Measurements from ENCODE around the gene CCDC51.

The CCDC51 gene

DNA sequence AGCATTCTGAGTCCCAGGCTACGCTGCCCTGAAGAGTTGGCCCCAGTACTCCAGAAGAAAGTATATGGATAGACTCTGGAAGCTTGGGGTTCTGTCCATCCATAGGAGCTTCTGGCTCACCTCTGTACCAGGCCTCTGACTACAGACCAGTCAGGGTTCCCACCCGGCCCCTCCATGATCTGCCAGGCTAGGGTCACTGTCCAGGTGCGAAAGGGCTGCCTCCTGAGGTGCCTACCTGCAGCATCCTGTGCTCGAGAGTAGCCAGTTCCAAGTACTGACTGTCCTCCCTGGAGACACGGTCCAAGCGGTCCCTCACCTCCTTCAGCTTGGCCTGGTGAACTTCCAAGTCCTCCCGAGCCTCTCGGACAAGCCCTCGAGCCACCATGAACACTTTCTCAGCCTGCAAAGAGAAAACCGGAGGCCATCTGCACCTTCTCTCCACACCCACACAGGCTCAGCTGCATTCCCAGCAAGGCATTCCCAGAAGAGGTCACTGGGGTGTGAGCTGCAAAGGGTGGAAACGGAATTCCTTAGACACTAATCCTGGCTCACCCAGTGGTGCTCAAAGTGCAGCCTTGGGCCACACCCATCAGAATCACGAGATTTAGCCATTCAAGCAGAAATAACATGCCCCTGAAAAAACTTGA lies 6.3 kb downstream of the CCDC51 start:
- DNase-seq (ENCODE audit: low spot score), result no peak

DNA sequence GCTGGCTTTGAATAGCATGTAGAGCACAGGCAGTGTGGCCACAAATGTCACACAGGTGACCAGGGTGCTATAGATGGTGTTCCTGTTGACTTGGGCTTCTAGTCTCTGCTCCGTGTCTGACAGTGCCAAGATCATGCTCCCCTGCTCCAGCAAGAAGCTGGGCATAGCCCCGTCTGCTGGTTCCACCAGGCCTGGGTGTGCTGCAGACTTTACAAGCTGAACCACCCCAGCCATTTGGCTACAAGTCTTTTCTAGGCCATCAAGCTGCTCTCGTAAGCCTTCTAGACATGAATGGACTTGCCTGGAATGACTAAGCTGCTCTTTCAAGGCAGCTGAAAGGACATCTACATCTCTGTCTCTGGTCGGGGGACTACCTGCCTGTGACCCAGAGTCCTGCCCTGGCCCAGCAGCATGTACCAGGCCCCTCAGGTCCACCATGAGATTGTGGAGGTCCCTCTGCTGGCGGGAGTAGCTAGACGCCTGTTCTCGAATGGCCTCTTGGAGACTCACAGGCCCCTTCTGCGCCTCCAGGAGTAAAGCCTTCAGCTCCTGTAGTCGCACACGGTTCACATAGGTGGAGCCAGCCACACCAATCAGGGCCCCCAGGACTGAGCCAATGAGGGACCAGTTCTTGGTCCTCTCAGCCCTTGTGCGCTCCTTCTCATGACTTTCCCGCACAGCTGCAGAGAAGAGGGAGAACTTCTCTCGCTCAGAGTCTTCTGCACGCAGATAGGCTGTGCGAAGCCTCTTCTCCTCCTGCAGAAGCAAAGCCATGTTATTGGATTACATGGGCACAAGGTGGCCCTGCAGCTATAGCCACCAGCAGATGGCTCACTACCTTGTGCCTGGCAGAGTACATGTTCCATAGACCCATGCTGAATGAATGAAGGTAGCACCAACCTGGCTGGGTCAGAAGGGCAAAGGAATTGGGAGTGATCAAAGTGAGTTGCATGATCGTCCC lies 7.2 kb downstream of the CCDC51 start:
- no peak for DNase-seq (ENCODE audit: low spot score)

DNA sequence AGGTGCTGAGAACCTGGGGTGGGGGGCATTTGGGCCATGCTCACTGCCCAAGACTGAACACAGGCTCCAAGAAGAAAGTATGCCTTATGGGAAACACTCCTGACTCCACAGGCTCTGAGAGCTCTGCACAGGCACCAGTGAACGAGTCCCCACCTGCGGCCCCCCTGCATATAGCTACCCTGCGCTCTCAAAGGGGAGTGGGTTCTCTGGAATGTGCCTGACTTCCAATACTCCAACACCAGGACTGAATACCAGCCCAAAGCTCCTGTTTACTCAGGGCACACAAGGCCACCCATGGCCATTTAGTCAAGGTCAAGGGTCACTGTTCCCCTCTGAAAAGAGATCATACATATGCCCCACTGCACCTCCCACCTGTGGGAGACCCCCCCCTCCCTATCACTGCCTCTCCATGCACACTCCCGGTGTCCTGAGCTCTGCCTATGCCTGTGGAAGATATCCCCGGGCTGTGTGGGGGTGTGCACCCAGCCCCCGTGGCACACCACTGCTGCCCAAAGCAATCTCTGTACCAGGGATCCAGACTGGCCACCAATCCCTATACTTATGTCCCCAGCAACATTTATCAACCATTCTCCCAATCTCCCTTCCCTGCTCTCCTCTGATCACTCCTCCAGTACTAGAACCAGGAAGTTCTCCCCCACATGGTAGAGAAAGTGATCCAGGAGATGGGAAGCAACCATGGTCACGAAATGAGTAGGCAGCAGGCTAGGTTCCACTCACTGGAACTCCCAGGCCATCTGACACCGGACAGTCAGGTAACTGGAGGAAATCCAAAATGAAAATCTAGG lies 8.5 kb downstream of the CCDC51 start:
- no peak for DNase-seq (ENCODE audit: low spot score)

DNA sequence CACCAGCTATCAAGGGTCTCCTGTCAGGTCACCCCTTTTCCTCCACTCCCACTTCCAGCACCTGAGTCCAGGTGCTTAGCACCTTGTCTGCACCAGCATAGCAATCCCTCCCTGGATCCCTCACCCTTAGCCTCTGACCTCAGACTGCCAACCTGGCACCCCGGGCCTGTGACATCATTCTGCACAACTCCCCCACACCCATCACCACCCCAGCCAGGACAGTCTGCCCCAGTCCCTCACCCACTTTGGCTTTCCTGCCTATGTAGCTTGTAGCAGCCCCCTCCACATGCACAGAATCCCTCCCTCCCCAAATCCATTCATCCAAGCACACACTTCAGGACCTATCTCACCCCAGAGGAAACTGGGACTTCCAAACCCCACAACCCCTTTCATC lies 9.2 kb downstream of the CCDC51 start:
- DNase-seq (ENCODE audit: low spot score), result no peak

DNA sequence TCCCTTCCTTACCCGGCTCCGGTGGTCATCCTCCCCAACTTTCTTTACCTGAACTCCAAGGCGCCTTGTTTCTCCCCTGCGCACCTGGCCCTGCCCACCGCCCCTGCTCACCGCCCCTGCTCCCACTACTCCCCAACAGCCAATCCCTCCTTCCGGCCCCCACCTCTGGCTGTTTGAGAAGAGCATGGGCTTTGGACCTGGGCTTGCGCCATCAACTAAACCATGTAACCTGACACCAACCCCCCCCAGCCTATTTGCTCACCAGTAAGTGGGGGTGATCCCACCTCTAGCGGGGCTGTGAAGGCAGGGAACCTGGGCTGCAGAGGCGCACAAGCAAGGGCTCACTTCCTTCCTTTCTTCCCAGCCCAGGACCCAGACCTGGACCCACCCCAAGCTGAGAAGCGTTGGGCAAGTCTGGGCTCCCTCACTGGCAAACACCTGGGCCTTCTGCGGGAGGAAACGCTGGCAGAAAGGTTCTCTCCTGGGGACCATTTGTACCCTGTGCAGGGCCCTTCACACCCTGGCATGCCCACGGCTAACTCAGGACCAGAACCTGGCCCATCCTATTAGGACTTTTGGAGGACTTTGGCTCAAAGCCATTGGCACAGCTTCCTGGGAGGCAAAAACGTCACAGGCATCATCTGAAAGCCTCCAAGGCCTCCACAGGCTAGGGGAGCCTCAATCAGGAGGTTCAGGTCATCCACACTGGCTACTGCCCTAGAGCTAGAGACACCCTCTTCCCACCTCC lies 9.8 kb downstream of the CCDC51 start, which contains the start of gene PLXNB1:
TSS of gene PLXNB1 (minus strand) at position 127 of the 748 bp plus-strand sequence. CDS start 5,475 bp downstream, outside the sequence.
- no peak for DNase-seq (ENCODE audit: low spot score)

DNA sequence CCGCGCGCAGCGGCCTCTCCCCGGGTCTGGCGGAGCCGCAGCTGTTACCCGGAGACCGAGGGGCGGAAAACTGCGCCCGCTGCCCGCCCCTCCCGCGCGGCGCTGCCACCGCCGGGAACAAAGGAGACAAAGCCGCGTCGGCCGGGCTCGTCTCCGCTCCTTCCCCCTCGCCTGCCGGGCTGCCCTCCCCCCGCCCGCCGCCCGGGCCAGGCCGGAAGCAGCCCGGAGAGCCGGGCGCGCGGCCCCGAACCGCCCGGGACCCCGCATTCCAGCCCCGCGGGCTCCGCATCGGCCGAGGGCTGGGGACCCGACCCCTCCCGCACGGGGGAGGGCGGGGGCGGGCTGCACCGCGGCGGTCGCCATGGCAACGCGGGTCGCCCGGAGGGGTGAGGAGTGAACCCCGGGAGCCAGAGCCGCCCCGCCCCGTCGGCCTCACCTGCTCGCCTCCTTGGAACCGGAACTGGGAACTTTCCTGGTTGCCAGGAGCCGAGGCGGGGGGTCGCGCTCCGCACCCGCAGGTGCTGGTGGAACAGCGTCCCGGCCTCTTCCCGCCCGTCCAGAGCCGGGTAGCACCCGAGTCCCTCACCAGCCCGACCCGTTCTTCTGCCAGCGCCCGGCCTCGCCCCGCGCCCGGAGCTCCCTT lies 10.5 kb downstream of the CCDC51 start:
- DNase-seq (ENCODE audit: low spot score), result no peak

DNA sequence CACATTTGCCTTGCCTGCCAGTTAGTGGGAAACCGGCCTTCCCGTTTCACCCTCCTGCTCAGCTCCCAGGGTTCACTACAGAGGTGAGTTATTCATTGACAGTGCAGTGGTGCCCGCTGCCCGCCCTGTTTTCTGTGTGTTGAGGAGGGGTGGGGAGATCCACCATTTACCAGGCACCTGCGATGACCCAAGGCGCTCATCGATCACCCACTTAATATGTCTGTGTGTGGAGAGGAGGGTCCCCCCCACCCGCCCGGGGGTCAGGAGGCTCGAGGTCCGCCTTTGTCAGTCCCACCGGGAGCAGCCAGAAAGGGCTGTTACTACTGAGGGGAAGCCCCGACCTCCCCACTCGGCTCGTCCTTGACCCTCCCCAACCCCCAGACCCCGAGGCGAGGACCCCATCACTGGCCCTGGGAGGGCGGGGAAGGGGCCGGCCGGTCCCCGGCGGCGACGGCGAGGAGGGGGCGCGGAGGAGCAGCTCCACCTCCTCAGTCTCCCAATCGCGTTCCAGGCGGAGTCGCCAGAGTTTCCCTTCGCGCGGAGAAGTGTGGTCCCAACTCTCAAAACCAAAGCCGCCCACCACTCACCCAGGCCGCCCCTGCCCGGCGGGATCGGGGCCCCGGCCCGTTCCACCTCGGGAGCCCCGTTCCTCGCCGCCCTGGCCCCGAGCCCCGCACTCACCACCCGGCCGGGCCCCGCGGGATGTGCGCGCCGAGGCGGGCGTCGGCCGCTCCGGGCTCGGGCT lies 11.2 kb downstream of the CCDC51 start:
- DNase-seq (ENCODE audit: low spot score), result no peak

DNA sequence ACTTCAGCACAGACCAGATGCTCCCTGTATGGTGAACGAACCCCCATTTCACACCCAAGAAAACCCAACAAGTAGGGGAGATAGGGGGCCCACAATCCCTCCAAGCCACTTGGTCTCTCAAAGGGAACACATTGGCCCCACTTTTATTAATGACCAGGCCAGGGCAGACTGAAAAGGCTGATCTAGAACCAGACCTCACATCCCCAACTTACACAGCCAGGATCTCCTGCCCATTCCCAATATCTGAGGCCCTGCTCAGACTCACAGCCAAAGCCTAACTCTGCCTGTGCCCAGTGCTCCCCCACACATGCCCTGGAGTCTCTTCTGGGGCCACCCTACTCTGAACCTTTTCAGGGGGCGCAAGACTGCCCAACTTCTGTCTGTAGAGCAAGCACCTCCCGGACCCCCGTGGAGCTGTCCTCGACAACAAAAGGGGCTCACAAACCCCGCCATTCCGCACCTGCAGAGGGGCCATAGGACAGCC lies 11.8 kb downstream of the CCDC51 start:
- no peak for DNase-seq (ENCODE audit: low spot score)

DNA sequence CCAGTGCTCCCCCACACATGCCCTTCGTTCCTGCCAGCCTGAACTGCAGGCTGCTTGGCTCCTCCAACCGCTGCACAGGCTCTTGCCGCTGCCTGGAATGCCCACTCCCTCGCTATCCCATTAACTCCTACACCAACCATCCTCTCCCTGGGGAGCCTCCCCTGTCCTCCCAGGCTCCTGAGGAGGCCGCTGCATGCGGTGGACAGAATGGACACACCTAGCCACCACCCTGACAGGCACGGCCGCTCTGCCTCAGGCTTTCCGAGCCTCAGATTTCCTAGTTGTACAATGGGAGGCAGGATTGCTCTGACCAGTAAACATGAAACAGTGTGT lies 12.3 kb downstream of the CCDC51 start:
- DNase-seq (ENCODE audit: low spot score), result no peak

DNA sequence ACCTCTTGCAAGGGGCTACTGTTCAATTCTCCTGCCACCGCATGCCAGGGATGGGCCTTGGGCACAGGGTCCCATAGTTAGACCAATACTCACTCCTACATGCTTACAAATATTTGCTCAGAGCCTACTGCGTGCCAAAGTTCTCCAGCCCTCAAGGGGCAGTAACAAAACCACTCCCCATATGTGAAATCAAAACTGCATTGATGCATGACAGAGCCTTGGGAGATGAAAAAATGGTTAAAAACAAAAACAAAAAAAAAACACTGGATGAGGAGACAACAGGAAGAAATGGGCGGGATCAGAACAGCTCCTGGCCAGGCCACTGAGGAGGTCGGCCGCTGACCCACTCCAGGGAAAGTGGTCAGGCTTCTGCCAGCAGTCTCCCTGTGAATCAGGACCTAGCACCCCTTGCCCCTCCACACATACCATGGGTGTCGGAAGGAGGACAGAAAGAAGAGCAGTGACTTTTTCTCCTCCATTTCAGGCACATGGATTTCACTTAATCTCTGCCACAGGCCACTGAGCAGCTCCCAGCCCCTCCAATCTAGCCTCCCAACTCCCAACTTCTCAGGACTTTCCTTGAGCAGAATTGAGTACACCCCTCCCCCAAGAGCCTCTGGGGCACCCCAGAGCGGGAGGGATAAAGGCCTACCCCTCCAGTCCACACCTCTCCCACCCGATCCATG lies 12.8 kb downstream of the CCDC51 start:
- no peak for DNase-seq (ENCODE audit: low spot score)

DNA sequence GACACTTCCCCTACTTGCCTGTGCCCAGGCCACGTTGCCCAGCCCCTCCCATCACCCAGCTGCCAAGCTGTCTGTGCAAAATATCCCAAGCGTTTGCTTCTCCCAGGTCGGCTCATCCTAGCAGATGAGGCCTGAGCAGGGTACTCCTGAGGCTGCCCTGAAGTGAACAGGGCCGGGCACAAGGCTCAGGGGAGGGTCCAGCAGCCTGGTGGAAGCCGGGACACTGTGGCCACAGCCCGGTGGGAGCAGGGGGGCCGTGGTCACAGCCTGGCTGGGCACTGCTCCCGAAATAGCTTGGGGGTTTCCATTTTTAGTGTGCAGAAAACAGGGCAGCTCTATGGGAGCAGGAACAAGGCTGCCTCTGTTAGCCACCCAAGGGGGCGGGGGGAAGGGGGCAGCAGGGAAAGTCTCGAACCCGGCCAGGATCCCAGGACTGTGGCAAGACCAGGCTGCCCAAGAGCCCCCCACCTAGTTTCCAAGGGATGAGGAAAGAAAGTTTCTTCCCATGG lies 13.5 kb downstream of the CCDC51 start:
- DNase-seq (ENCODE audit: low spot score), result no peak

DNA sequence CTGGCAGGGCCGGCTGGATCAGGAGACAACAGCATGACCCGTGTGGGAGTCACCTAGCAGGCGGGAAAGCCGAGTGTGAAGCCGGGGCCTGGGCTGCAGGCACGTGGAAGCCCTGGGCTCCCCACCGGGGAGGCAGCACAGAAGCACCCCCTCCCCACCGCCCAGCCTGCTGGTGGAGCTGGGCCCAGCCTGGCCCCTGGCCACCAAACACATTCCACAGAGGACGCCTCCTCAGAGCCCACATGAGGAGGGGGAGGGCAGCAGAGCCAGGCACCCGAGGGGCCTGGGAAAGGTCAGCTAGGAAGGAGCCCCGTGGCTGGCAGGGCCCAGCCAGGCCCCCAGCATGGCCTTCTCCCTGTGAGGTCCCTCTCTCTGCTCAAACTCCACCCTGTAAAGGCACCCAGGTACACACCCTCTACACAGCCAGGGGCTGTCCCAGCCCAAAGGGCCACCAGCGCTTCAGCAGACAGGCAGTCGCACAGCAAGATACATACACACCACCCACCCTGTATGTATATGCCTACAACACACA lies 14.6 kb downstream of the CCDC51 start:
- DNase-seq (ENCODE audit: low spot score), result no peak

DNA sequence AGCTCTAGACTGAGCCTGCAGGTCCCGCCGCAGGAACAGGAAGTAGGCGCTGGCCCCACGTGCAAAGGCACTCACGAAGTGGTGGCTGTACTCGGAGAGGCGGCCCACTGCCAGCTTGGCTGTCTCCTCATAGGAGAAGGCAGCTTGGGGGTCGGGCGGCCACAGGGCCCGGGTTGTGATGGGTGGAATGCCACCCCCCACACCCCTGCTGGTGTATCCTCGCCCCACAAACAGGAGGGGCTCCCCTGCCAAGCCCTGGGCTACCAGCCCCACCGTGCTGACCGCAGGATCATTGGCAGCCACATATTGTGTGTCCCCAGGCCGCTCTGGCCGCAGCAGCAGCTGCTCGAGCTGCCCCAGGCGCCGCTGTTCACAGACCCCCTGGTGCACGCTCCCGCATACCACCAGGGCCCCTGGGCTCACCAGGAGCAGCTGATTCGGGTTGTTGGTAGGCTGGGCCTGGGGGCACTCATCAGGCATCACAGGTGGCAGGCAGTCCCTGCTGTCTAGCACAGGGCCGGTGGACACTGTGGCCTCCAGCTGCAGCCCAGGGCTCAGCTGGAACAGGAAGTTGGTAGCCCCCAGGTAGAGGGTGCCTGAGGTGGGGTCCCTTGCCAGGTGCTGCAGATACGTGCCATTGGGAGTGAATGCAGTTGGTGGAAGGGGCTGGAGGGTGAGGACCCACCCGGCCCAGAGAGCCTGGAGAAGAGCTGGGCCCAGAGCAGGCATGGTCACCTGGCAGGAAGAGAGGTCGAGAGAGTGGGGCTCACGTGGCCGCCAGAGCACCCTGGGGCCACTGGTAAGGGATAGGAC lies 15.8 kb downstream of the CCDC51 start:
- DNase-seq (ENCODE audit: low spot score), result no peak

DNA sequence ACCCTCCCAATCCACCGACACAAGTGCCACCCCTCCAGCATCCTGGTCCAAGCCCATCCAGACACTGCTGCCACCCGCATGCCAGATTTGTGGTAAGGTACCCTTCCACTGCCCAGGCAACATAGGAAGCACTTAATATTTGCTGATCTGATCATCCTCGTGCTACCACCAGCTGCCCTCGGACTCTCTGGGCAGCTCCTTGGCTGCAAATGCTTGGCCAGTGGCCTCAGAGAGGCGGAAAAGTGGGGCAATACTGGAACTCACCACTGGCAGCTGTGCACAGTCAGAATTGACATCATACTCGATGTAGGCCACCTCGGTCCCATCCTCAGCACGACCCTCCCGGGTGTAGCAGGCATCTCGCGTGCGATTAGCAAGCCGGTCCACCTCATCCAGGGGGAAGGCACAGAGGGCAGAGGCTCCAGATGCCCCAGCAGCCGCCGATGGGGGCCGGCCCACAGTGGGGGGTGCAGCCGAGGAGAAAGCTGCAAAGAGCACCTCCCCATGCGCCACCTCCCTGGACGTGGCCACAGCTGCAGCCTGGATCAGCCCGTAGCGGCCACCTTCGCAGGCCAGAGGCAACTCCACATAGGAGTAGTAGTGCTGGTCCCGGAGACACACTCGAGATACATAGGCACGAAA lies 16.6 kb downstream of the CCDC51 start:
- no peak for DNase-seq (ENCODE audit: low spot score)

DNA sequence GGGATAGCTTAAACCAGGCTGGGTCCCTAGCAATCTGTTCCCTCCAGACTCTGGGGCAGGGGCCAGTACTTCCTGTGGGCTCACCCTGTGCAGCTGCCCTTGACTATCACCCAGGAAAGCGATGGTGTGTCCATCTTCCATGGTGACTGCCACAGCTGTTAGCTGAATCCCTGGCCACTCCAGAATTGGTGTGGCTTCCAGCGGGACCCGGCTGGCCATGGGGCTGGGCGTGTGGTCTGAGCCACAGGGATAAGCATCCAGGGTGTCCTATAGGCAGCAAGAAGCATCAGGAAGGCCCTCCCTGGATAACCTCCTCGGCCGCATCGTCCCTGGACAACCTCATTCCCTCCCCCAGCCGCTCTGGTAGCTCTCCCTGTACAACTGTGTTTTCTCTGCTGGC lies 17.2 kb downstream of the CCDC51 start:
- DNase-seq (ENCODE audit: low spot score), result no peak

DNA sequence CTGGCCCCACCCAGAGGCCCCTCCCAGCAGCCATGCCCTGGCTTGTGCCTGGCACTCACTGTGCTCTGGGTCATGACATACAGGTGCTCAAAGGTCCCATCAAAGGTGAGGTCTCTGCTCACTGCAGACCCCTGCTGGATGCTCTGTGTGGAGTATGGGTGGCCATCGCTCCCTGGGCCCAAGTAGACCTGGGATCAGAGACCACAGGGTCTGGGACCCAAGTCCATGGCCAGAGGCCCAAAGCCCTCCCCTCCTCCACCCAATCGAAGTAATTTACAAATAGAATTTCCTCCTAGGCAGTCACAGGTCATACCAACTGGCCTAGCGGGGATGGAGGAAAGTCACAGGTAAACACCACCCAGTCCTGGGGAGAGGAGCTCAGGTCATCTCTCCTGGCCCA lies 17.6 kb downstream of the CCDC51 start:
- DNase-seq (ENCODE audit: low spot score), result no peak

DNA sequence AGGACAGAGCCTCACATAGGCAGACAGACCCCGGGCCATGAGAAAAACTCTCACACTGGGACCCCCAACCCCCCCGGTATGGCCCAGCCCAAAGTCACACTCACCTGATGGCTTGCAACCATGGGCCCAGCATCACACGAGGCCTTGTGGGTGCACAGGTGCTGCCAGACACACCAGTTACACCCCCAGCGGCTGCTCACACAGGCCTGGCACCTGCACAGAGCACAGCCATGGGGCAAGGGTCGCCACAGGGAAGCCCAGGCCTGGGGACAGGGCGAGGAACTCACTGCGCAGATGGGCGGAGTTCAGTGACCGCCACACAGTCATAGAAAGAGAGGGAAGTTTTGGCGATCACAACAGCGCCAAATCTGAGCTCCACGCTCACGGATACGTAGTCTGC lies 19.4 kb downstream of the CCDC51 start:
- DNase-seq (ENCODE audit: low spot score), result no peak

DNA sequence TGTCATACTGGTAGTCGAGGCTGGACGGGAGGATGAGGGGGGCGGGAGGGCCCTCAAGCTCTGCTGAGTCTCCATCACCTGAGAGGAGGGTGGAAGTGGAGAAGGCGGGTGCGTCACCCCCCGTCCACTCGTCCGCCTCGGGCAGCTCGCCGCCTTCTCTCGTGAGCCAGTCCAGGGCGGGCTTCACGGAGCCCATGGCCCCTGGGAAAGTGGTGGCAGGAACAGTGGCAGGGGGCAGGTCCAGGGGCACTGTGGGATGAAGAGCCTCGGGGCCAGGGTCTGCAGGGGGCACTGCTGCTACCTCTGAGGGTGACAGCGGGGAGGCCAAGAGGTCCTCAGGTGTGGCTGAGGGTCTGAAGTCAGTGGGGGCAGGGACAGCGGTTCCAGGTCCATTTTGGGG lies 20.3 kb downstream of the CCDC51 start:
- no peak for DNase-seq (ENCODE audit: low spot score)
